Right hindlimb (tissue), 1 donor: ENCODE results near the gene NFIA.
"Not testable (repeated sequence)": the region's sequence is repeated elsewhere in the genome, so short reads cannot be mapped to it uniquely, and the experiment has no call there.

Experiments
- DNase-seq: peaks from one replicate; pipeline ENCODE4 v3.0.0-alpha.2; 2018

Gene NFIA

DNA sequence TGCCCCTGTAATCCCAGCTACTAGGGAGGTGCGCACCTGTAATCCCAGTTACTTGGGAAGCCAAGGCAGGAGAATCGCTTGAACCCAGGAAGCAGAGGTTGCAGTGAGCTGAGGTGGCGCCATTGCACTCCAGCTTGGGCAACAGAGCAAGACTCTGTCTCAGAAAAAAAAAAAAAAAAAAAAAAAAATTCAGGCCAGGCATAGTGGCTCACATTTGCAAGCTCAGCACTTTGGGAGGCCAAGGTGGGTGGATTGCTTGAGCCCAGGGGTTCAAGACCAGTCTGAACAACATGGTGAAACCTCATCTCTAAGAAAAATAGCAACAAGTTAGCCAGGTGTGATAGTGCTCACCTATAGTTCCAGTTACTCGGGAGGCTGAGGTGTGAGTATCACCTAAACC is 20.8 kb upstream of the NFIA start:
- not testable (repeated sequence) for DNase-seq

DNA sequence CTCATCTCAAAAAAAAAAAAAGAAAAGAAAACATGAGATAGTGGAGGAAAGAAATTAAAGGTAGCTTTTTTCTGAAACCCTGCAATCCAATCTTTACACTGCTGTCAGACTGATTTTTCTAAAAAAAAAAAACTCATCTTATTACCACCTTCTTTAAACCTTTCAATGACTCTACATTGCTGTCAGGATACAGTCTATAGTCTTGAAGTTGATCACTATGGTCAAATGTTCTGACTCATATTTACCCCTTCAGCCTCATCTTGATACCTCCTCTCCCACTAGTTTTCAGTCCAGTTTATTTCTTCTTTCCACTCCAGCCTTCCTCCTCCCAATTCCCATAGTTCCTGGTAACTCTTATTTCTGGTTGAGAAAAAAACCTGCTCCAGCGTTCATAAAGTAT is 17.7 kb upstream of the NFIA start:
- no peak for DNase-seq

DNA sequence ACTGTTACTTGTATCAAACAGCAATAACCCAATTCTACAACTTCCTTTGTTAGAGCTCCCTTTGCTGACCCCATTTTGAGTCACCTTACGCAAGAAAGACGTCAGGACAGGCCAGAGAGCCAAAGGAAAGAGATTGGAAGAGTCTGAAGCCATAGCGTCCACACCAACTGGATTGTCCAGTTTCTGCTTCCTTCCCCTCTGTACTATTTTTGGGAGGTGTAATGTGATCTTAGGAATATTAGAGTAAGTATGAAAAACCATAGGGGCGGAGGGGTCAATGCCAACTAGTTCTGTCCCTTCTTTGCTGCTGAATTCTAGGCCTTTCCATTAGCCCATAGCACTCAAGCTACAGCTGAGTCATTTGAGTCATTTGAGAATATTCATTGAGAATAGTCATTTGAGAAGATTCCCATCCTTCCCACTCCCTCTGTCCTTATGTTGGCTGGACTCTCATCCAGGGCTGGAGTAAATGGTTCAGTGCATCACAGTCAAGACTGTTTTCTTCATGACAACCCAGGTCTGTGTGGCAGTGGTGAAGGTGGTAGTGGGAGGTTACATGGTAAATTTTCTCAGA is 14.8 kb upstream of the NFIA start:
- no peak for DNase-seq

DNA sequence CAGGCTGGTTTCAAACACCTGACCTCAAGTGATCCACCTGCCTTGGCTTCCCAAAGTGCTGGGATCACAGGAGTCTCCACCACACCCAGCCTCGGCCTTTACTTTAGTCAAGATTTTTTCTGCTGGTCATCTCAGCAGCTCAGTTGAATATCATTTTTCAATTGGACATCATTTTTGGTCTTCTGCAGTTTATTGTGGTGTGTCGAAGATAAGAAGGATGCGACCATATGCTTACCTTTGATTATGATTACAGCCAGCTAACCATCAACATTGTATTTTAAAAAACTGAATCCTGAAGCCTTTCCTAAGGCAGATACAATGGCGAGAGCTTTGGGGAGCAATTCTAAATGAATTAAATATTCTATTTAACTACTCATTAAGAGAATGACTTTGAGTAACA is 12.3 kb upstream of the NFIA start:
- DNase-seq, result no peak

DNA sequence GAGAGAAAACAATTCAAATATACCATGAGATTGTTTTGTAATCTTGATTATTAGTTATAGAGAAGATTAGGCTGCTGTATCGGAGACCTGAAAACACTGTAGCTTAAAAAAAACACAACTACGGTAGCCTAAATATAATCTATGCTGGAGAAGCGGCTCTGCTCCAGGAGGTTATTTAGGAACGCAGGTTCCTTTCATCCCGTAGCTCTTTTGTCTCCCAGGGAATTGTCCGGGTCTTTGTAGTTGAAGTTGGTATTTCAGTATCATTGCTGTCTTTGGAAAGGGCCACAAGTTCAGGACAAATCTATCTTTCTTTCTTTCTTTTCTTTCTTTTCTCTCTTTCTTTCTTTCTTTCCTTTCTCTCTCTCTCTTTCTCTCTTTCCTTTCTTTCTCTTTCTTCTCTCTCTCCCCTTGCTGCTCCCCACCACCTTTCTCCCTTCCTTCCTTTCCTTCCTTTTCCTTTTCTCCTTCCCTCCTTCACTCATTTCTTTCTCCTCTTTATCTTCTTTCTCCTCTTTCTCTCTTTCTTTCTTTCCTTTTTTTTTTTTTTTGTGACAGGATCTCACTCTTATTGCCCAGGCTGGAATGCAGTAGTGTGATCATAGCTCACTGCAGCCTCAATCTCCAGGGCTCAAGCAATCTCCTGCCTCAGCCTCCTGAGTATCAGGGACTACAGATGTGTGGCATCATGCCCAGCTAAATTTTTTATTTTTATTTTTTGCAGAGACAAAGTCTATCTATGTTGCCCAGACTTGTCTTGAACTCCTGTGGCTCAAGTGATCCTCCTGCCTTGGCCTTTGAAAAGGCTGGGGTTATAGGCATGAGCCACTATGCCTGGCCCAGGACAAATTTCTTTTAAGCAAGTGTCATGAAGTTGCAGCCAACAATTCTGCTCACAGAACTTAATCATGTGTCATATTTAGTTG is 10.9 kb upstream of the NFIA start:
- DNase-seq, result no peak

DNA sequence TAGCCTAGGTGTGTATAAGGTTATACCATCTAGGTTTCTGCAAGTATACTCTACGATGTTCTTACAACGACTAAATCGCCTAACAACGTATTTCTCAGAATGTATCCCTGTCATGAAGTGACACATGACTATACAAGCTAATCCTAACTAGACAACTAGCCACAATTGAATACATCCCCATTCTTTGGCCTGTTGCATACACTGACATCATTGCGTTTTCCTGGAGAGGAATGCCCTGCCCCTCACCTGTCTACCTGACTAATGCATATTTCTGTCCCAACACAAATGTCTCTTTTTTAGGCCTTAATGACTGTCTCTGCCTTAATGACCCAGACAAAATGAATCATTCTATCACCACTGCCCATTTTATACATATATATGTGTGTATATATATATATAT is 8.5 kb upstream of the NFIA start:
- DNase-seq, result no peak

GRCh38 chr1:61075833-61076232 is 6.5 kb upstream of the NFIA start:
- not testable (repeated sequence) for DNase-seq

DNA sequence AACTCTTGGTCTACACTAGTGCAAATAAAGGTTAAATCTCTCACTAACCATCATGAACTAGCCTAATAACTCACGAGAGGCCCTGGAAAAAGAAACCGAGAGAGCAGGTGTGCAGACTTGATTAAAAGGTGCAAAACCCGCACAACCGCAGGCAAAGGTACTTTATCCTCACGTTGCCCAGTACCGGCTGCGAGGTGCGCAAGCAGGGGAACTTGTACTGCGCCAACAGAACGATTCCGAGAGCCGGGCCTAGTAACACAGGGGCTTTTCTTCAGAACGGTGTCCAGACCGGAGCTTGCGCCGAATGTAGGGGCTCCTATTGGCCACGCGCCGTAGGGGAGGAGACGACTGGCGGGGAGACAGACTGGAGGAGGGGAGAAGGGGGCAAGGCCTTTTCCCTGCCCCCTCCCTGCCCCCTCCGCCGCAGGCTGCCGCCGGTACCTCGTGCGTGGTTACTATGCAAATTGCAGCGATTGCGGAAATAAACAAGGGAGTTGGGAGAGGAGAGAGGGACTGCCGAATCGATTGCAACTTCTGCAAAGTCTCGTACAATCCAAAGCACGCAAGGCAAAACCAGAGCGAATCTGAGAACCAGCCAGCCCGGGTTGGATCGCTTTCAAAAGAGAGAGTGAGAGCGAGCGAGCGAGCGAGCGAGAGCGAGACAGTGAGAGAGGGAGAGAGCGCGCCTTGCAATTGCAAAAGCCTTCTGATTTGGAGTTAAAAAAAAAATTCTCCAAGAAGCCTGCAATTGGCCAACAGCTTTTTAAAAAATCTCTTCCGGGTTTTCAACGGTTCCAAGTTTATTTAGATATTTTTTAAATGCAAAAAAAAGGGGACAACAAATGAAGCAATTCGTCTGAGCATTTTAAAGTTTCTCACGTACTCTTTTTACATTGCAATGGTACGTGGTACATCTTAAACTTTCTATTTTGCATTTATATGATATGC is 5.4 kb upstream of the NFIA start:
- DNase-seq, result peak; percentile 96

GRCh38 chr1:61077676-61078541 is 4.5 kb upstream of the NFIA start:
- peak; percentile 96 for DNase-seq

- DNase-seq, result peak; percentile 88
These were observed 3.6 kb upstream of the NFIA start for GRCh38 chr1:61078618-61079295.

DNA sequence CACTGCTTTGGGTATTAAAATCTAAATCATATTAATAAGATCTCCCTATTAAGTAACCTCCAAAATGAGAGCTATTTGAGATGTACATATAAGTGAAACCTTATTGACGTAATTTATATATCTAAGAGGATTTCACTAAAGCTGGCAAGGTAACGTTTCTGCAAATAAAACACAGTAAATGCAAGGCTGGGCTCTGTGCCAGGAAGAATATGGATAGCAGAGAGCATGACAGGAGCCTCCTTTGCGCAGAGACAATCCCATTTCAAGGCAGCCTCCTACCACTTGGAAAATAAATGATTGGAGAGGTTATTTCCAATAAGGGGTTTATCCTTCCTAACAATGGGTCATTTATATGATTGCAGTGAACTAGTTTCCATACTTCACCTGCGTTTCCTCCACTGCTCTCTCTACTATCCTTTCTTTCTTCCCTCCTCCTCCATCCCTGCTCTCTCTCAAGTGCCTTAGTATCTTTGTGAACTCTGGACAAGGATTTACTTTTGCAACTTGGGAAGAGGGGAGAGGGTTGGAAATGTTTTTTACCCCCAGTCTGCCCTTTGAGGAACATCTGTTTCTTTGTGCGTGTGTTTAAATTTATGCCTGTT is 3.0 kb upstream of the NFIA start:
- DNase-seq, result peak; percentile 79

DNA sequence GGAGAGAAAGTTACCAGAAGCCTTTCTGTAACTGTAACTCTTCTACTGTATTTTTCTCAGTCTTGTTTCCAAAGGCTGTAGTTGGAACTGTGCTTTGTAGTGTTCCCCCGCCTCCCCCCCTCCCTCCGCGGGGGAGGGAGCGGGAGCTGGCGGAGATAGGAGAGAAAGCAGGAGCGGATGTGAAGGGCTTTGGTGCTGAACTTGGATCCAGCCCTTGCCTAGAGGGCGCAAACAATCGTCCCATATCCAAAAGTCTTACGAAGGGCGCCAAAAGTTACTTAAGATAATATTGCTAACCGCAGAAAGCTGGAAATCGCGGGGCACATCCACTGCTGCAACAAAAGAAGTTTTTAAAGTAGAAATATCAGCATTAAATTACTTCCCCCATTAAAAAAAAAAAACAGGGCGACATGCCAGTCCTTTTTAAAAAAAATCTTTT is 2.4 kb upstream of the NFIA start:
- DNase-seq, result peak; percentile 96

DNA sequence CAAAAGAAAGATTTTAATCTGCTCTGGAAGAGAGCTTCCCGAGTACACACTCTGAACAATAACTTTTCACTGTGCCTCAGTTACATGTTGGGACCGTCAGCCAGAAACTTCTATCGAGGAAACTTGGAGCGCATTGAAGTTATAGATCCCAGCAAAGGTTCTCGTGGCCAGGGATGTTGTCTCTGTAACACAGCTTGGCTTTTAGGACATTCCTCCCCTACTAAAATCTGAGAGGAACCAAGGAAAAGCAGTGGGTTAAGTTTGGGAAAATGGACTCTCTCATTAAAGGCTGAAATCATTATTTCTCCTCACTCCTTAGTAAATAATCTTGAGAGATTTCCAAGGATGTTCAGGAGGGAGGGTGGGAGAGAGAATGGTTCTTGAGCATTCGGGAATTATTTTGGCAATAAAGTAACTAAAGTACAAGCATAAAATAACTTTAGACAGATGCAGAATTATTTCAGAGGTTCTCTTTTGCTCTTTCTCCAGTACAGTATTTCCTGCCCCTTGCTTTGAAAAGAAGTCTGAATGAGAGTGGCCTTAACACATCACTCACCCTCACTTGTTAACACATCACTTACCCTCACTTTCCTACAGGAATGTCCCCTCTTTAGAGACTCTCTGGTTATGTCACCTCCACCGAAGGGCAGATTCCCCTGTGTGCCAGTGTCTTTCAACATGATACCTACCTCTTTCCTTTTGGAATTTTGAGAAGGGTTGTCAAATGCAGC is 1.8 kb upstream of the NFIA start:
- DNase-seq, result peak; percentile 58

DNA sequence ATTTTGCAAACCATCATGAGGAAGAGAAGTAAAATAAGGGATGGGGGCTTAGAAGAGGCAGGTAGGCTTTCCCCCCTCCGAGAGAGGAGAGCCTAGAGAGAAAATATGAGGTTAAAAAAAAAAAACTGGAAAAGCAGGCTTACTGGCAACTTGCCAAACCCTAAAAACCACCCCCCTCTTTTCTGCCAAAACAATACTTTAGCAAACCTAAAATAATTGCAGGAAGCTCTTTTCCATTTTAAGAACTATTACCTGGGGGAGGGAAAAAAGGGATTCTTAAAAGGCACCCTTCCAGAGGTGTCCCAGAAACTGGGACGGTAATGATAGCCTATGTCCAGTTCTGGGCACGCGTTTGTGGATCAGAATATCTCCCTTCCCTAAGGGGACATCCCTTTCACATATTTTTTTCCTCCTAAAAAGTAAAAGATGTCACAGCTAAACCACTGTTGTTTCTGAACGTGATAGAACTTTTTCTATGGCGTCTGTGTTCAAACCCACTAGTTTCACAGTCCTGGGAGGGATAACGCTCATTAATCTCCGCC is 1.1 kb upstream of the NFIA start:
- DNase-seq, result peak; percentile 41

- peak; percentile 86 for DNase-seq
These were observed 563 bp upstream of the NFIA start for GRCh38 chr1:61081686-61082310.

- peak; percentile 46 for DNase-seq
These were observed 849 bp downstream of the NFIA start for GRCh38 chr1:61083013-61083806.

DNA sequence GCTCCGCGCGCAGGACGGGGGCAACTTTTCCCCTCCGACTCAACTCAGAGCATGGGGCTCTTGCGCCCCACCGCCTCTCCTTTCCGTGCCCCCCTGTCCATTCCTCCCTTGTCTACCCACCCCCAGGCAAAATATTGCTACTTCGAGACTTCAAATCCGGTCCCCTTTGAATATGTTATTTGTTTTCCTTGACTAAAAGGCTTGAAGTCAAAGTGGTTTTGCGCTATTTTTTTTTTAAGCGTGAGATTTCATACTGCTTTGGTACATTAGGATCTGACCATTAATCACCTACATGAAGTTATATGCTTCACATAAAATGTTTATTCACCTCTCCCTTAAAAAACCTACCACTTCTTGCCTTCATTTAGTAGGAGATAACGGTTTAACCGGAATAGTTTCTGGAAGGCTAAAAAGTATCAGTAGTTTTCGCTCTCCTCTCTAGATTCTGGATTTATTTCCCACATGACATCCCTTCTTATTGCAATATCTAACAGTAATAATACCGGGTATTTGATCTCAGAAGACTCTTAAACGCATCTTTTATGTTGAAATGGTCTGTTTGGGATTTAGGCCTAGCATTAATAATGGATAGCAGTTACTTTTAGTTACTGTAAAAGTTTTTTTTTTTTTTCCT is 1.6 kb downstream of the NFIA start:
- no peak for DNase-seq

- no peak for DNase-seq
These were observed 2.2 kb downstream of the NFIA start for GRCh38 chr1:61084491-61085031.
